Caco-2 (cell line): Measurements from ENCODE around the gene DUSP23. TPM values are rescaled to one million over a fixed set of nuclear protein-coding genes. Genes with fewer than 3 reads are reported as not detected.

Source experiments
- BruUV-seq: library from RNA; stranded (reverse); fragments of 400-500 nt; replicated peaks from 2 replicates; lab custom pipeline; 2021; lab: Mats Ljungman, UMichigan
- CTCF ChIA-PET: fragments of 300-600 bp; sonication (Branson Sonifier 250); formaldehyde crosslinking; loops from one replicate; lab custom pipeline; 2022; ENCODE audit warnings: antibody characterized with exemption; lab: Charles Lee
- POLR2A ChIA-PET: fragments of 300-600 bp; sonication (Branson Sonifier 250); formaldehyde crosslinking; loops from one replicate; lab custom pipeline; 2022; ENCODE audit warnings: antibody characterized with exemption; lab: Charles Lee
- DNase-seq, 2 experiments: peaks; one replicate each; pipeline versions ENCODE4 v3.0.0 to v3.0.0-alpha.2; 2020 to 2022
- H3K27me3 ChIP-seq: replicated peaks from 2 replicates; pipeline ENCODE4 v1.6.0; 2011; ENCODE audit warnings: low read length; ENCODE audit not compliant: control insufficient read depth, insufficient read depth
- H3K36me3 ChIP-seq: 2 replicates; pipeline ENCODE4 v1.5.1; 2011; ENCODE audit warnings: low read length; ENCODE audit not compliant: control insufficient read depth, insufficient read depth
- H3K4me1 ChIP-seq: fragments of 250-450 bp; sonication (Bioruptor Pico); 2 replicates; pipeline ENCODE4 v1.5.1; 2020; ENCODE audit warnings: mild to moderate bottlenecking
- H3K4me3 ChIP-seq: 2 replicates; pipeline ENCODE4 v1.5.1; 2011; ENCODE audit warnings: low read depth, mild to moderate bottlenecking, control low read depth, low read length
- H3K9me3 ChIP-seq: fragments of 250-450 bp; sonication (Bioruptor Pico); 2 replicates; pipeline ENCODE4 v1.5.1; 2020; ENCODE audit warnings: mild to moderate bottlenecking, moderate library complexity
- H3K27ac Mint-ChIP-seq: one replicate; pipeline ENCODE4 v1.8.0; 2022; ENCODE audit warnings: mixed read lengths; ENCODE audit not compliant: unreplicated experiment
- H3K27me3 Mint-ChIP-seq: one replicate; pipeline ENCODE4 v1.8.0; 2022; ENCODE audit warnings: mixed read lengths; ENCODE audit not compliant: insufficient read depth, unreplicated experiment
- H3K36me3 Mint-ChIP-seq: one replicate; pipeline ENCODE4 v1.8.0; 2022; ENCODE audit warnings: mild to moderate bottlenecking, mixed read lengths; ENCODE audit not compliant: insufficient read depth, unreplicated experiment
- H3K4me1 Mint-ChIP-seq: one replicate; pipeline ENCODE4 v1.8.0; 2022; ENCODE audit warnings: low read depth, mixed read lengths; ENCODE audit not compliant: unreplicated experiment
- H3K4me3 Mint-ChIP-seq: one replicate; pipeline ENCODE4 v1.8.0; 2022; ENCODE audit warnings: mild to moderate bottlenecking, moderate library complexity, mixed read lengths; ENCODE audit not compliant: unreplicated experiment
- H3K9me3 Mint-ChIP-seq: one replicate; pipeline ENCODE4 v1.8.0; 2022; ENCODE audit warnings: mixed read lengths; ENCODE audit not compliant: unreplicated experiment
- CTCF ChIP-seq, 2 experiments: fragments of 200-600 bp in 1 of 2; IDR thresholded peaks; 1 replicate in 1 of 2; 2 replicates in 1 of 2; pipeline versions ENCODE4 v1.5.1 to v1.8.0; 2011 to 2022; ENCODE audit warnings: antibody characterized with exemption in 1 of 2, control low read depth in 1 of 2, inconsistent platforms in 1 of 2, low read depth in 1 of 2, low read length in 1 of 2, mild to moderate bottlenecking in 1 of 2, moderate library complexity in 1 of 2; ENCODE audit not compliant: insufficient read depth in 1 of 2, severe bottlenecking in 1 of 2, unreplicated experiment in 1 of 2
- intact Hi-C: fragments of 100-400 bp; cut with micrococcal nuclease; formaldehyde crosslinking; loops from one replicate; pipeline ENCODE4 v1.10.0; 2022; ENCODE audit not compliant: unreplicated experiment
- total RNA-seq: library from RNA; stranded (reverse); gene quantifications from 2 replicates; pipeline ENCODE4 v1.2.3, GENCODE V29; 2022

Gene DUSP23
- total RNA-seq, 1 experiment from 2014 or later, result 44.5 TPM

GRCh38 chr1:159743651-159744410 is 36.9 kb upstream of the DUSP23 start:
- intact Hi-C loops, result no loop called here
- H3K4me1 ChIP-seq, result no peaks in the 10 kb centered on the region
- ChIA-PET CTCF (no interaction called here), POLR2A (no interaction called here)
- no peaks in the 10 kb centered on the region for H3K9me3 ChIP-seq
- H3K36me3 ChIP-seq, result no peaks in the 10 kb centered on the region
- no peak overlapping the region for H3K27ac Mint-ChIP-seq
- no peaks in the 10 kb centered on the region for H3K9me3 Mint-ChIP-seq
- DNase-seq, result no peak
- no TSS peak for BruUV-seq
- peaks cover 5% of the 10 kb centered on the region for H3K27me3 Mint-ChIP-seq
- H3K4me1 Mint-ChIP-seq, result no peaks in the 10 kb centered on the region
- H3K4me3 ChIP-seq, result no peak overlapping the region
- no peak for TF ChIP-seq CTCF (IDR thresholded peaks at IDR 0.05; ENCODE audit: insufficient read depth in 1 of 2, low read depth in 1 of 2, low read length in 1 of 2, severe bottlenecking in 1 of 2, unreplicated experiment in 1 of 2)
- H3K36me3 Mint-ChIP-seq, result no peaks in the 10 kb centered on the region
- H3K27me3 ChIP-seq, result no peaks in the 10 kb centered on the region
- H3K4me3 Mint-ChIP-seq, result no peak overlapping the region

GRCh38 chr1:159746666-159747065 is 34.1 kb upstream of the DUSP23 start:
- H3K4me1 Mint-ChIP-seq, result no peaks in the 10 kb centered on the region
- H3K27ac Mint-ChIP-seq, result no peak overlapping the region
- no TSS peak for BruUV-seq
- Histone ChIP-seq H3K9me3 (no peaks in the 10 kb centered on the region), H3K27me3 (no peaks in the 10 kb centered on the region), H3K4me3 (no peak overlapping the region), H3K4me1 (no peaks in the 10 kb centered on the region), H3K36me3 (no peaks in the 10 kb centered on the region)
- DNase-seq, result no peak
- ChIA-PET CTCF (no interaction called here), POLR2A (no interaction called here)
- intact Hi-C loops, result no loop called here
- H3K4me3 Mint-ChIP-seq, result no peak overlapping the region
- H3K27me3 Mint-ChIP-seq, result peaks cover 5% of the 10 kb centered on the region
- no peaks in the 10 kb centered on the region for H3K36me3 Mint-ChIP-seq
- no peak for TF ChIP-seq CTCF (IDR thresholded peaks at IDR 0.05; ENCODE audit: insufficient read depth in 1 of 2, low read depth in 1 of 2, low read length in 1 of 2, severe bottlenecking in 1 of 2, unreplicated experiment in 1 of 2)
- H3K9me3 Mint-ChIP-seq, result no peaks in the 10 kb centered on the region

GRCh38 chr1:159748370-159748769 is 32.4 kb upstream of the DUSP23 start:
- no peak for TF ChIP-seq CTCF (IDR thresholded peaks at IDR 0.05; ENCODE audit: insufficient read depth in 1 of 2, low read depth in 1 of 2, low read length in 1 of 2, severe bottlenecking in 1 of 2, unreplicated experiment in 1 of 2)
- Histone ChIP-seq H3K4me1 (no peaks in the 10 kb centered on the region), H3K4me3 (no peak overlapping the region), H3K9me3 (no peaks in the 10 kb centered on the region), H3K36me3 (no peaks in the 10 kb centered on the region), H3K27me3 (no peaks in the 10 kb centered on the region)
- Mint-ChIP-seq H3K27me3 (peaks cover 5% of the 10 kb centered on the region), H3K9me3 (no peaks in the 10 kb centered on the region), H3K36me3 (no peaks in the 10 kb centered on the region), H3K4me3 (no peak overlapping the region), H3K27ac (no peak overlapping the region), H3K4me1 (no peaks in the 10 kb centered on the region)
- ChIA-PET CTCF (no interaction called here), POLR2A (no interaction called here)
- intact Hi-C loops, result no loop called here
- DNase-seq, result no peak
- BruUV-seq, result no TSS peak
